Activated T-cell treated with anti-CD3 and anti-CD28 coated beads for 4 hours (primary cell): ENCODE data around the gene HEPHL1.
A peak's percentile ranks its signal among the peaks of the same experiment; 100 is the strongest.
"Not testable (repeated sequence)": the region's sequence is repeated elsewhere in the genome, so short reads cannot be mapped to it uniquely, and the experiment has no call there.

Experiments
- DNase-seq: peaks from one replicate; pipeline ENCODE4 v3.0.0-alpha.2; 2020

Gene HEPHL1

DNA sequence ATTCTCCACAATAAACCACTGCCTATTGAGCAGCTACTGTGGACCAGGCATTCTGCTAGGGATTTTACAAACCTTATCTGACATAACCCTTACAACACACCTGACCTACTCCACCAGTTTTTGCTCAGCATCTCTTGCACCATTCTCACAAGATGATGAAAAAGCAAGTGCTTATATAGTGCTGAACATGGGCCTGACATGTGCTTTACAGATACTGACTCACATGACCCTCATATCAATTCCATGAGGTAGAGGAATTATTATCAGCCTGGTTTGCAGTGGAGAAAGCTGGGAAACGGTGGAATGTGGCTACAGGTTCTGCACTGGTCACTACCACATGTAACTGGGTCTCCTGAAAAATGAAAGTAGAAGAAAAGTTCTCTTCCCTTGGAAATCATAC, 69.9 kb downstream of the HEPHL1 start:
- no peak for DNase-seq

DNA sequence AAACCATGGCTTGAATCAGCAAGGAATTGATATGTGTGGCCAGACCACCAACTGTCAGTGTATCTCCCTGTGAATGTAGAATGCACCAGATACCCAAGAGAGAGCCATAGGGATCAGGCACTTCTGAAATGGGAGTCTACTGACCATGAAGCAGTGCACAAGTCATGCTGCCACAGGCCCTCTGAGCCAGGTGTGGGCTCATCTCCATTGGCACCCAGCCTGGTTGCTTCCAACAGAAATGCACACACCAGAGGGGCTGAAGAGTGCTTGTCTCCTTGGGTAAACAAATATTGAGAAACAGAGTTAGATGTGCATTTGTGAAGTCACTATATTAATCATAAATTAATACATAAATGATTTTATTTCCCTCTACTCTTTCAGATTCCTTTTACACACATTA, 79.1 kb downstream of the HEPHL1 start:
- DNase-seq: no peak

DNA sequence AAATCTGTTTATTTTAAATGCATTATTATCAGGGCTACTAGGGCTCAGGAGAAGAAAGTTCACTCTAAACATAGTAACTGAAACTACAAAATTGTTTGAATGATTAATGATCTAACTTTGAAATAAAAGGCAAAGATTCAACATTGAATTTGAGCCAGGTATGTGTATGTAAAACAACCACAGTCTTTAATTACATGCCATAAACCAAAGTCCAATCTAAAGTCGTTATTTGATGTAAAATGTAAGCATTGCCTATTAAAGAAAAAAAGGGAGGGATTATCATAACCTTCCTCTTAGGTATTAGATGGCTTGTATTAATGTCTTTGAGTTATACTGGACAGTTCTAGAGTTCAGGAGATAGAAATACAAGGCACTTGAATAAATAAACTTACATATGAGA, 82.3 kb downstream of the HEPHL1 start:
- no peak for DNase-seq

DNA sequence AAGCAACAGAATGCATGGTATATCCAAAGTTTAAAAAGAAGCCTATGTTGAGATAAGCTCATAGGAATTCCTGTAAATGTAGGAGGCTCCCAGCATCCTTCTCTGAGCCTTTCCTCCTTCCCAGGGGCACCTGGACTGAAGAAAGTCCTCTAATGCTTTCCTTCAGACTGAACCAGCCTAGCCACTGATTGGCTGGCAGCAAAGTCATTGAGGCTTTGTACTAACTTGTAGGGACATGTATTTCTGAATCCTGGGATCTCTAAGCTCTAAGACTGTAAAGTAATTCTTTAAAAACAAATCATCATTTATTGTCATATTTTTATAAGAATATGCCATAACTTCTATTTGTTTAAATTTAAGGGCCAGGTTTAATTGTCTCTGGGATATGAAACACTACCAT, 83.6 kb downstream of the HEPHL1 start:
- DNase-seq: no peak

DNA sequence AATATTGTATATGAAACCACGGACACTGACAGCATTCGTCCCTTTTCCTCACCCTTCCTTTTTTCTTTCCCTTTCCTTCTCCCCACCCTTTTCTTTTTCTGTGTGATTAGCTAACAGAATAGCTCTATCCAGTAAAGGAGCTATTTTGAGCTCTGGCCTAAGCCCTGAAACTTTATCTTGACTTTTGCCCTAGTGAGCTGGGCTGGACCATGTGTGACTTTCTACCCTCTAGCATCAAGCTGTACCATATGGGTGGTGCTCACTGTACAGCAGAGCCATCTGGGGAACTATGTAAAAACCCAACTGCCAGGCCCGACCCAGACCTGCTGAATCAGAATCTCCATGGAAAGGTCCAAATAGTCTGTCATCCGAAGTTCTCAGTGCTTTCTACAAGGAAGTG, 85.6 kb downstream of the HEPHL1 start:
- DNase-seq: no peak

DNA sequence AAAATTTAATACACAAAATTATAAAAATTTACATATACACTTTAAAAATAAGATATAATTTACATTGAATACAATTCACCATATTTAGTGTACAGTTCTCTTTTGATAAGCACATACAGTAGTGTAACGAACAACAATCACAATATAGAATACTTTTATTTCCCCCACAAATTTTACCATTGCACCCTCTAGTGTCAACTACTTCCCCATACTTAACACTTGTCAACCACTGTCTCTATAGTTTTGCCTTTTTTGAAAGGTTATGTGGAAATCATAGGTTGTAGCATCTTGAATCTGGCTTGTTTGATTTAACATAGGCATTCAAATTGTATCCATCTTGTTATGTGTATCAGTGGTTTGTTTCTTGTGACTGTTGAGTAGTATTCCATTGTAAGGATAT, 86.2 kb downstream of the HEPHL1 start:
- DNase-seq: no peak

DNA sequence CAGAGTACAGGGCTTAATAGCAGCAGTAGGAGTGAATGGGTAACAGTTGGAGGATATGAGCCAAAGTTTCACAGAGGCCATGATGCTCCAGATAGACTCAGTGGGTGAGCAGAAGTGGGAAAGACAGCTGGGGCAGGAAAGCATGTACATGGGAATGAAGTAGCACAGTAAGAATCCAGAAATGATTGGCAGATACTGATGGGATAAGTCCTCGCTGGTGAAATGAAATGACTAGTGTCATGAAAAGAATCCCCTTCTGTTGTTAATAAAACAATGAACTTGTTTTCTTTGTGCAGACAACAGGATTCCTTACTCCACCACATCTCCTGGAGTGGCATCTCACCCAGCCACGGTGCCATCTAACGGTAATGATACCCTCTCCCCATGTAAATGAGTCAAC, 90.1 kb downstream of the HEPHL1 start:
- no peak for DNase-seq

DNA sequence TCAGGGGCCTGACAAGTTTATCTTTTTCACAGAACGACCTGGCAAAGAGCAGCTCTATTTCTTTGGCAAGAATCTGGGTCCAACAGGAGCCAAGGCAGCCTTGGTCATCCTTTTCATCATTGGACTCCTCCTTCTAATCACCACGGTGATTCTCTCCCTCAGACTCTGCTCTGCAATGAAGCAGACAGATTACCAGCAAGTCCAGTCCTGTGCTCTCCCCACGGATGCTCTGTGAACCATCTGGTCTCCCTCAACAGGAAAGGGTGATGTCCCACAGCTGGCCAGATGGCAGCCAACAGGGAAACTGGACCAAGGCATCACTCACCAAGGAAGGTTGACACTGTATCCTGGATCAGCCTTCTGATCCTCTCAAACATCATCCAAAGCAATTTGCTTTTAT, 90.5 kb downstream of the HEPHL1 start:
- no peak for DNase-seq

DNA sequence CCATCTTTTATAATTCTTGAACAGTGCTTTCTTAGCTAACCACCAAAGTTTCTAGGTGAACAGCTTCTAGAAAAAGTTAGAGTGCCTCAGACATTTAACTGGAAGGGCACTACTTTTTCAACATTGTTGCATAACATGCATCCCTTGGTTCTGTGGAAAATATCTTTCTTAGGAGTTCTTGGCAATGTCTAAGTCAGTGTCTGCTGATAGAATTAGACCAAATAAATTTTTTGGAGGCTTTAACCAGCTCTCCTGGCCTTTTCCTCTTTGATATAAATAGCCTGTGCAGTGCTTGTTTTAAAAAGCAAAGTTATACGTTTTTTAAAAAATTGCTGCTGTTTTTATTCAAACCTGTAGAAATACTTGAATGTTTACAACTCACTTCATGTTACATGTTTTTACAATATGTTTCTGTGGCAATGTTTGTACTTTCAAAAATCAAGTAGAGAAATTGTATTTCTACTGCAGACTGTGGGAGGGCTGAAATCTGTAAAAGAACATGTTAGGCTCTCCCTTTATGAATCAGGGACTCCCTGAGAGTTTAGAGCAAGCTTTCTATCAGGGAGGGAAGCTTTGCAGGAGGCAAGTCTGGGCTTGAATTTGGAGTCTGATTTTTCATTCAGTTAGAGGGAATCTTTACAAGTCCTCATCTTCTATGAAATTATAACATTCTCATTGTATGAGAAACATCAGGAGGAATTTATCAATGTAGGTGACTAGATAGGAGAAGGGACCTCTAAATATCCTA, 91.2 kb downstream of the HEPHL1 start:
- DNase-seq: no peak

DNA sequence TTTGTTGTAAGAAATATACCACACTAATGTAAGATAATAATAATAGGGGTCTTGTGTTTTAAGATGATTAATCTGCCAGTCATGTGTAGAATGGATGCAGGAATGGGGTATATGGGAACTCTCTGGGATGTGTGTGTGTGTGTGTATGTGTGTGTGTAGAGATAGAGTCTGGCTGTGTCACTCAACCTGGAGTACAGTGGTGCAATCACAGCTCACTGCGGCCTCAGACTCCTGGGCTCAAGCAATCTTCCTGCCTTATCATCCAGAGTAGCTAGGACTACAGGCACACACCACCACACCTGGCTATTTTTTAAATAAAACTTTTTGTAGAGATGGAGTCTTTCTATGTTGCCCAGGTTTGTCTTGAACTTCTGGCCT, 96.0 kb downstream of the HEPHL1 start:
- DNase-seq: no peak

DNA sequence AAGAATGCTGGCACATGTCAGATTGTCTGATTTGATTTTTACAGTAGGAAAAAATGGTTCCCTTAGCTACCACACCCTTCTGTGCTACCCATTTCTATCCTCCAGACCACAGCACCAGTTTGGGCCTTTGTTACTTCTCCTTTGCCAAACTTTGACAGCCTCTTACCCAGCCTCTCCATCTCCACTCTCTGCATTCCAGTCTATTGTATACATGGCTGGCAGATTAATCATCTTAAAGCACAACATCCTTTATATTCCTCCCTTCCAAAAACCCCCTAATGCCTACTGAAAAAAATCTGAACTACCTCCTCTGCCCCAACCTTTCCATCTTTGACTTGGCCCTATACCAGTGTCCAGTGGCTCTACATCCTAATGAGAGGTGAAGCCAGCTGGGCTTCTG, 96.7 kb downstream of the HEPHL1 start:
- DNase-seq: no peak

DNA sequence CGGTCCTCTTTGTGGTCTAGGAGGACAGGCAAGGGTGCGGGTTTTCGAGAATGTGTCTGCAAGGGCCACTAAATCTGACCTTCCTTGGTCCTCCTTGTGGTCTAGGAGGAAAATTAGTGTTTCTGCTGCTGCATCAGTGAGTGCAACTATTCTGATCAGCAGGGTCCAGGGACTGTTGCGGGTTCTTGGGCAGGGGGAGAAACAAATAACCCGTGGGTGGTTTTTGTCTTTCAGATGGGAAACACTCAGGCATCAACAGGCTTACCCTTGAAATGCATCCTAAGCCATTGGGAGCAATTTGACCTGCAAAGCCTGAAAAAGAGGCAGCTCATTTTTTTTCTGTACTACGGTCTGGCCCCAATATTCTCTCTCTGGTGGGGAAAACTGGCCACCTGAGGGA, 98.5 kb downstream of the HEPHL1 start:
- not testable (repeated sequence) for DNase-seq

DNA sequence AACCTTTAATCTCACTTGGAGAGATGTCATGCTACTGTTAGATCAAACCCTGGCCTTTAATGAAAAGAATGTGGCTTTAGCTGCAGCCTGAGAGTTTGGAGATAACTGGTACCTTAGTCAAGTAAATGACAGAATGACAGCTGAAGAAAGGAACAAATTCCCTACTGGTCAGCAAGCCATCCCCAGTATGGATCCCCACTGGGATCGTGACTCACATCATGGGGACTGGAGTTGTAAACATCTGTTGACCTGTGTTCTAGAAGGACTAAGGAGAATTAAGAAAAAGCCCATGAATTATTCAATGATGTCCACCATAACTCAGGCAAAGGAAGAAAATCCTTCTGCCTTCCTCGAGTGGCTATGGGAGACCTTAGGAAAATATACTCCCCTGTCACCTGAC, 99.4 kb downstream of the HEPHL1 start:
- not testable (repeated sequence) for DNase-seq

DNA sequence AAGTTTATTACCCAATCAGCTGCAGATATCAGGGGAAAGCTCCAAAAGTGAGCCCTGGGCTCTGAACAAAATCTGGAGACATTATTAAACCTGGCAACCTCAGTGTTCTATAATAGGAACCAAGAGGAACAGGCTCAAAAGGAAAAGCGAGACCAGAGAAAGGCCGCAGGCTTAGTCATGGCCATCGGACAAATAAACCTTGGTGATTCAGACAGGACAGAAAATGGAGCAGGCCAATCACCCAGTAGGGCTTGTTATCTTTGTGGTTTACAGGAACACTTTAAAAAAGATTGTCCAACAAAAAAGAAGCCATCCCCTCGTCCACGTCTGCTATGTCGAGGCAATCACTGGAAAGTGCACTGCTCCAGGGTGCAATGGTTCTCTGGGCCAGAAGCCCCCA, 99.8 kb downstream of the HEPHL1 start:
- no peak for DNase-seq

DNA sequence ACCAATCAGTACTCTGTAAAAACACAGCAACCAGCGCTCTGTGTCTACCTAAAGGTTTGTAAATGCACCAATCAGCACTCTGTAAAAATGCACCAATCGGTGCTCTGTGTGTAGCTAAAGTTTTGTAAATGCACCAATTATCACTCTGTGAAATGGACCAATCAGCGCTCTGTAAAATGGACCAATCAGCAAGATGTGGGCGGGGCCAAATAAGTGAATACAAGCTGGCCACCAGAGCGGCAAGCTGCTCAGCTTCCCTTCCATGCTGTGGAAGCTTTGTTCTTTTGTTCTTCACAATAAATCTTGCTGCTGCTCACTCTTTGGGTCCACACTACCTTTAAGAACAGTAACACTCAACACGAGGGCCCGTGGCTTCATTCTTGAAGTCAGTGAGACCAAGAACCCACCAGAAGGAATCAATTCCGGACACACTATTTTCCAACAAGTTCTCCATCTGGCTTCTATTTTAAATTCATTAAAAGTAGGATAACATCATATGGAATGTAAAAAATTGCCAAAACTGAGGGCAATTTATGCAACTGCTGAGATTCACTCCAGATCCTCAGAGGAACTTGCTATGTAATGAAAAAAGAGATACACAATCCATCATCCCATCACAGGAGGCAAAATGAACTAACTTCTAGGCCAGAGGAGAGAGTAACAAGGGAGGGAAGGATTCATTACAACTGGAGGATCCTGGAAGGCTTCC, 104.4 kb downstream of the HEPHL1 start:
- DNase-seq: no peak

DNA sequence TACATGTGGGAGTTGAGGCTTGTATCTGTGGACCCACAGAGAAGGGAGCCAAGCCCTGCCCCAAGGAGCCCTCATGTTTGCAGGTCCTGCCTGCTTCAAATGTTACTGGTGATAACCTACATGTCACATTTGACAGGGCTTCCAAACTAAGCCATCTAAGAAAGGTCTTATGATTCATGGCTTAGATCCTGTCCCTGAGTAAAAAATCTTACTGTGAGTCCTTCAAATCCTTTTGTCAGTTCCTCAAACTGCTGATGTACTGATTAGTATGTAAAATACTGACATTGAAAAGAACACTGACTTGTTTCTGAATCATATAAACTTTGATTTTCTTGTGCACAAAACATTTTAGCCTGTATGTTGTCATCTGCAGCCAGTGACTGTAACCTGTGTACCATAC, 106.5 kb downstream of the HEPHL1 start:
- no peak for DNase-seq

DNA sequence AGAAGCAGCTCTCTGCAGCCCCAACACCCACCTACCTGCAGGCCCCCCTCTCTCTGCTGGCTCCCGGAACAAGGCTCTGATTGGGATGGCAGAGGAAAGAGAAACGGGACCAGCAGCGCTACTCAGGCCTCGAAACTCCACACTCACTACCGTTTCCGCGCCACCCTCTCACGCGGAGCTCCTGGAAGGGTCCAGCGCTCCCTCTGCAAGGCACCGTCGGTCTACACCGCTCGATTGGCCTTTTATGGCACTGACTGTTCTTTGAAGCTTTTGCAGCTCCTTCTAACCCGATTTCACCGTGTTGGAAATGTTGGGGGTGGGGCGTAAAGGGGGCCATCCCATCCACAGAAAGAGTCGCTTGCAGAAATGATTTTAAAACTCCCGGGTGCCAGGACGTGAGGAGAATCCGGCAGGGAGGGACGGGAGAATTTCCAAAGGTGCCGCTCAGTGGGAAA, 107.2 kb downstream of the HEPHL1 start:
- DNase-seq: peak; percentile 49

DNA sequence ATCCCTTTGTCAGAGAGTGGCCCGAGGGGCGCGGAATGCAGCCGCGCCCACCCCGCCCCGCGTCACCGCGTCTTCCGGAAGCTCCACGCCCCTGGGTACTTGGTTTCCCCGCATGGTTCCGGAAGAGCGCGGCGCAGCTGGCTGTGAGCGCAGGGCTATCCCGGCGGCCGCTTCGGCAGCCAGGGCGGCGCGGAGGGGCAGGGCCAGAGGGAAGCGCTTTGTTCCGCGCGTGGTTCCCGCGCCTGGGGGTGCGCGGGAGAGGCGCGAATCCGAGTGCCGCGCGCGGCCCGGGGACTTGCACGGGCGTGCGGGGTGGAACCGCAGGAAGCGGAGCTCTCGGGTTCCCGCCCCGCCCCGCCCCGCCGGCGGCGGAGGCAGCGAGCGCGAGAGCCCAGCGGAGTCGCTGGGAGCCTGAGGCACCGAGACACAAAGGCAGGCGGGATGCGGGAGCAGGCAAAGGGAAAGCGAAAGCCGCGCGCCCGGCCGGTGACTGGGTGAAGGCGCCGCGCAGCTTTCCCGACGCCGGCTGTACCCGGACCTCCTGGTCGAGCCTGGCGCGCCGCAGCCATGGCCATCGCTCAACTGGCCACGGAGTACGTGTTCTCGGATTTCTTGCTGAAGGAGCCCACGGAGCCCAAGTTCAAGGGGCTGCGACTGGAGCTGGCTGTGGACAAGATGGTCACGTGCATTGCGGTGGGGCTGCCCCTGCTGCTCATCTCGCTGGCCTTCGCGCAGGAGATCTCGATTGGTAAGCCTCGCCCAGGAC, 107.8 kb downstream of the HEPHL1 start, which contains the start of gene PANX1:
PANX1 (plus strand) TSS at position 96 of the 766 bp plus-strand sequence; CDS start at position 568, 472 bp downstream.
- DNase-seq: peak; percentile 38

DNA sequence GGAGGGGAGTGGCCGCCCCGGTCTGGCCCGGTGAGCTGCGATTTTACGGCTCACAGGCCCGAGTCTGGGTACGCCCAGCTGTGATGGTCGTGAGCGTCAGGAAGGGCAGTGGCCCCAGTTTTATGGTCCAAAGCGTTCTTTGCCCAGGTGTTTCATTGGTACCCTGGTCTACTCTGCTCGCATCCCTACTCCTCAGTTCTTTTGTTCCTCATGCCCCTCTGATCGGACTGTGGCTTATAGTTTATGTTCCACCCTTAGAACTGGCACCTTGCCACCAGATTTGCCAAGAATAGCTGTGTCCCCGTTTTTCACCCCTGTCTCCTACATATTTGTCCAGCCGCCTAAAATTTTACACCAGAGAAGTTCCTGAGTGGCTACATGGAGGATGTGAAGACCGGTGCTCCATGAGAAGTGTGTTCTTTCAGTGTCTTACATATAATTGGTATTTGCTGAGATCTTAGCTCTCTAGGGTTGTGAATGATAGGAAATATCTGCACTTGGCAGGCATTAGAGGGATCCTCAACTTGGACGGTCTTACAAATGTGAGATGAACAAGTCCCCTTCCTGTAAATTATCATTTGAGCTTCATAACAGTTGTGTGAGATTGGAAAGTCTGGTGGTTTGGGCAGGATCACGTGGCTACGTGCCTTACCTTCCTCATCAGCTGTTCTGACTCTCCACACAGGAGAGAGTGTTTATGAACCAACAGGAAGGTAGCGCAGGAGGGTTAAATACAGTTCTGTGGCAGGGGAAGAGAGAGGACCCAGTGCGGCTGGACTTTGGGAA, 108.6 kb downstream of the HEPHL1 start:
- DNase-seq: no peak

DNA sequence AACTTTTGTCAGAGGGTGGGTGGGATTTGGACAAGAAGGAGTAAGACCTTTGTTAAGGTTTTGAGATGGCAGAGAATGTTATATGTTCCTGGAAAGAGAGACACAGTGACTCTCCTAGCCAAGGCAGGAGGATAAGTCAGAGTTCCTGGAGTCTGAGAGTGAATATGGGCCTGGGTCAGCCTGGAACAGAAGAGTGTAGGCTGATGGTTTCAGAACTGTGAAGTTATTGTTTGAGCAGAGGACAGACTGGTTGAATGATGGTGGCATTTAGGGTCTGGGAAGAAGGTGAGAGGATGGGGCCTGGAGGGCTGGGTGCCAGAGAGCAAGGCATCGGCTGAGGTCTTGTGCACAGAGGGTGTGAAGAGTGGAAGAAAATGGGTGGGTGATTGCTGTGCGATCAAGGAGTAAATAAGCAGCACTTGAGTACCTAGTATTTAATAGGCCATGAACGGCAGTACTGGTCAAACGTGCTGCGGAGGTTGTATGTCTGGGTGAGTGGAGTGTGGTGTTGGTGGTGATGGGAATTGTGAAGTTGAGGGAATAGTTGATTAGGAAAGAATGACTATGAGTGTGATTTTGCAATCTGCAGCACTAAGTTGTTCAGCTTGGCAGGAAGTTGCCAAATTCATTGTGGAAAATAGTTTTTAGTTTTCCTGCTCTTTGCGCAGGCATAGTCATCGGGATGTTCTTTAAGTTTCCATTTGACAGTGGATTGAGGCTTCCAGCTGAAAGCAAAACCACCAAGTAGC, 109.3 kb downstream of the HEPHL1 start:
- no peak for DNase-seq

DNA sequence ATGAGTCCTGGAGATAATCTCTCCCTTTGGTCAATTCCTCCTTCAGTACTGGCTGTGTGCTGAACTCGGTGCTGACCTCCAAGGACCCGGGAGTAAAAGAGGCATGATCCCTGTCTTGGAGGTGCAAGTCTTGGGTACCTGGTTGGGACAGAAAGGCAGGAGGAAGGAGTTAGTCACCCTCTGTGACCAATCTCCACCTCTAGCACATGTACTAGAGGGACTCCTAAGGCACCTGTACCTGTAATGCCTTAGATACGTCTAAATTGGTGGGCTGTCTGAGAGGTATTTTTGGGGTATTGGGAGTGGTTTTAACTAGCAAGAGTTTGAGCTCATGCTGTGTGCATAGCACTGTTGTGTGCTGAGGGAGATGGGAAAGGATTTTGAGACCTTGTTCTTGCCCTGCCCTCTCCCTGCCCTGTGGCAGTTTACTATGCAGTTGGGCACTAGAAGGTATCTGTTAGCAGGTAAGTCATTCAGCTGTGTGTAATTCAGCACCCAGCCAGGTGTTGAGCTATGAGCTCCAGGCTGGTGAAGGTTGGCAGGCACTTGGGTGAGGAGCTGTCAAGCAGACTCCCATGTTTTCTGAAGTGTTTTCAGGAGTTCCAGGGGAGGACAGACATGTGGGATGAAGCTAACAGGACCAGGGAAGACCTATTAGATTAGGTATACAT, 110.0 kb downstream of the HEPHL1 start:
- no peak for DNase-seq

DNA sequence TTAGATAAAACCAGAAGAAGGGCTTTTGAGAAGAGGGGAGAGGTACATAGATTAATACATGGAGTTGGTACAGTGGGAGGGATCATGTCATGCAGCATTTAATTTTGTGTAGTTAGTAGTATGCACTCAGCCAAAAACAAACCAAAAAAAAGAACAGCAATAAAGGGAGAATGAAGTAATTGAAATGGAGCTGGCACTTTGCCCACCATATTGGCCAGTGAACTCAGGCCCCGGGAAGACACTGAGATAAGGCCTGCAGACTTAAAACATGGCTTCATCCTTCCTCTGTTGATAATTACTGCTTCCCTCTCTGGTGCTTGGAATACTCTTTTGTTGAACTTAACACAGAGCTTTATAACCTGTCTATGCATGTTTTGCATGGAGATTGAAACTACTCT, 110.6 kb downstream of the HEPHL1 start:
- no peak for DNase-seq
